Activated CD4-positive, alpha-beta T cell treated with anti-CD3 and anti-CD28 coated beads, Interleukin-2, amount 50 U/mL, for 16 hours (primary cell): ENCODE data around the gene GPER1.
A peak's percentile ranks its signal among the peaks of the same experiment; 100 is the strongest.
"Not testable (repeated sequence)": the region's sequence is repeated elsewhere in the genome, so short reads cannot be mapped to it uniquely, and the experiment has no call there.

Experiments
- DNase-seq: peaks from one replicate; pipeline ENCODE4 v3.0.0-alpha.2; 2020

The GPER1 gene

GRCh38 chr7:1087952-1088920 lies at the start of gene GPER1:
TSS of gene GPER1 (plus strand) at chr7:1088113. CDS start at chr7:1091729, 3,616 bp downstream.
- no peak for DNase-seq

DNA sequence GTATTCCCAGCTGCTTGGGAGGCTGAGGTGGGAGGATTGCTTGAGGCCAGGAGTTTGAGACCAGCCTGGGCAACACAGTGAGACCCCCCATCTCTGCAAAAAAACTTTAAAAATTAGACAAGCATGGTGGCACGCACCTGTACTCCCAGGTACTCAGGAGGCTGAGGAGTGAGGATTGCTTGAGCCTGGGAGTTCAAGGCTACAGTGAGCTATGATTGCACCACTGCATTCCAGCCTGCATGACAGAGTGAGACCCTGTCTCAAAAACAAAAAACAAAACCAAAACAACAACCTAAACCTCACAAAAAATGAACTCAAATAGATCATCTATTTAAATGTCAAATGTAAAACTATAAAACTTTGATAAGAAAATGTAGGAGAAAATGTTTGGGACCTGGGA lies 47.7 kb upstream of the GPER1 start:
- DNase-seq: not testable (repeated sequence)

- DNase-seq: no peak
Observed at GRCh38 chr7:1040790-1041189, 47.1 kb upstream of the GPER1 start.

DNA sequence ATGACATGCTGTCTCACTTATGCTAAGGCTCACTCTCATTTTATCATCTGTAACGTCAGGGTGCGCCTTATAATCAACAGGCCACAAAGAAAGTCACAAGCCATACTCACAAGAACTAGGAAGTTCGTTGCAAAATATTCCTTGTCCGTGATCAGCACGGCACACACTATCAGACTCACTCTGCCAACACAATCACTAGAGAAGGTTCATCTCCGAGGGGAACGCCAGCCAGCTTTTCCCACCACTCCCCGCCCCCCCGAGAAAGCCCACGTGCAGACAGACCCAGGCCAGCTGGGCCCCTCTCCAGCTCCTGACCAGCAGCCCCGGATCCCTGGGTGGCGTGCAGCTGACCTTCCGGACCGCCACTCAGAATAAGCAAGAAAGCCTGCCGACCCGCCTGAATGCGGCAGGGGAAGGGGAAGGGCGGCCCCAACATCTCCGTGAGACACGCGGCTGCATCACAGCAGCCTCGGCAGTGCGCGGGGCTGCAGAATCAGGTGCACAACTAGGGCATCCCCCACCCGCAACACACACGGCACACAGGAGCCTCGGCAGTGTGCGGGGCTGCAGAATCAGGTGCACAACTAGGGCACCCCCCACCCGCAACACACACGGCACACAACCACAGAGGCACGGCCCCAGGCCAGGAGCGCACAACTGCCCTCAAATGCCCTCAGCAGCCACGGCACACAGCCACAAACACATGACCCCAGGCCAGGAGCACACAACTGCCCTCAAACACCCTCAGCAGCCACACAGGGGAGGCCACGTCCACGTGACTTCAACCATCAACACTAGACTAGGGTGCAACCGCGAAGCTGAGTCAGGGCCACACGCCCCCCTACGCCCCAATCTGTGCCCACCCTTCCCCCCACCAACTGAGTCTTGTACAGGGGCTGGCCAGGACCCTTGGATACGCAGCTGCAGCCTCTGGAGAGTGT lies 46.1 kb upstream of the GPER1 start:
- no peak for DNase-seq

GRCh38 chr7:1042492-1042833 lies 45.5 kb upstream of the GPER1 start:
- no peak for DNase-seq

DNA sequence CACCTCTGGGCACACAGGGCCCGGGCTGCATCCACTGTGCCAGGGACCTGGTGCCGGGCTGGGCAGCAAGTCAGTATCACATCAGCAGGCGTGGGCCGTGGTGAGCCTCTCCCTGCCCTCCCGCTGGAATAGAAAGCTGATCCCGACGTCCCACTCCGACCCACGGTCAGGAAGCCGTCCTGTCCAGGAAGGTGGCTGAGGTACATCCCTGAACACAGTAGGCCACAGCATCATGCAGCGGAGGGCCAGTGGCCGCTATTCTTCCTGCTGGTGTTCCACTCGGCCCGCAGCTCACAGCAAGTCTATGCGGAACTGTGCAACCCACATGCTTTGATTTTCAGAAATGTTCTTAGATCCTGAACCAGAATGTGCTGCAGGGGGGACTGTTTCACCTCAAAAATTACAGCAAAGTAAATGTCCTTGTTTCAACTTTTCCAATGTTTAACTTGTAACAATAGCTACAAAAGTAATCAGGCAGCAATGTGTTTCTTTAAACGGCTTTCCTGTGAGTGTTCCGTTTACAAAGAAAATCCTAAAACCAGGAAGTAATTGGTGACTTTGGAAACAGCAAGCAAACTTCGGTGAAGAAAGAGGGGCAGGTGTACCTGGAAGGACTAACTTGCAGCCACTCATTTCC lies 44.2 kb upstream of the GPER1 start:
- no peak for DNase-seq

- DNase-seq: peak; percentile 93
Observed at GRCh38 chr7:1044189-1045068, 43.5 kb upstream of the GPER1 start, which contains the start of gene GPR146. TSS of gene GPR146 (plus strand) at chr7:1044546. CDS start at chr7:1057516, 12,970 bp downstream.

GRCh38 chr7:1045069-1046063 lies 42.5 kb upstream of the GPER1 start:
- no peak for DNase-seq

DNA sequence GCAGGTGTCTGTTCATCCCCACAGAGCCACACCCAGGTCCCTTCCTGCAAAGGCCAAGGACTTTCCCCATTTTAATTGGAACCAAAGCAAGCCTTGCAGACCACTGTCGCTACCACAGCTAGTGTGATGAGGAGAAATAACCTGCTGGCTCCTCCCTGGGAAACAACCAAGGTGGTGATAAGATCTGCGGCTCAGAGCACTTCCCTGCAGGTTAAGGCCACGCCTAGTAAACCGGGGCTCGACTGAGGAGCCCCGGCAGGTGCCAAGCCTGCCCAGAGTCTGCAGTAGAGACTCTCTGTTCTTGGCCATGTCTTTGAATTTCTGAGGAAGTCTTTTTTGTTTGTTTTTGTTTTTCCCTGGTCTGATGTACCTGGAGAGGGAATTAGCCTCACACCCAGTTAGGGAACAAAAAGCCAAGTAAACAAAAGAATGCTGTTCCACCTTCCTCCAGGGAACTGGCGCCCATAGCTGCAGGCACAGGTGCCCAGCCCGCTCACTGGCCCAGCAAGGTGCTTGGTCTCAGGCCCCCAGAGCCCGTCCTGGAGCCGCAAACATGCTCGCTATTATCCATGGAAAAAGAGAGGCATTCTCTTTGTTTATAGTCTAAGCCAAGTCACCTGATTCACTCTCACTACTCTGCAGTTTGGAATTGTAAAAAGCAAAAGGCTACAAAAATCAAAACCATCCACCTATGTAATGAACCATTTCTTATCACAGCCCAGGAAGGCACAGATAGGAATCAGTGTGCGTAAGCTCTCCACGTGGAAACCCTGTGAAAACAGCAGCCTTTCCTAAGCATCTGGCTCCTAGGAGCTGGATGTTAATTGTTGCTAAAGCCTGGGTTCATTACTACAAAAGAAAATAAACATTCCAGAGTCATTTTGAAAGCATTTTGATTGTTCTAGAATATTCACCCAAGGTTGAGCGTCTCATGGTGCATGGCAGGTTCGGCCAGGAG lies 40.9 kb upstream of the GPER1 start:
- no peak for DNase-seq

GRCh38 chr7:1049006-1049741 lies 38.7 kb upstream of the GPER1 start:
- DNase-seq: no peak

DNA sequence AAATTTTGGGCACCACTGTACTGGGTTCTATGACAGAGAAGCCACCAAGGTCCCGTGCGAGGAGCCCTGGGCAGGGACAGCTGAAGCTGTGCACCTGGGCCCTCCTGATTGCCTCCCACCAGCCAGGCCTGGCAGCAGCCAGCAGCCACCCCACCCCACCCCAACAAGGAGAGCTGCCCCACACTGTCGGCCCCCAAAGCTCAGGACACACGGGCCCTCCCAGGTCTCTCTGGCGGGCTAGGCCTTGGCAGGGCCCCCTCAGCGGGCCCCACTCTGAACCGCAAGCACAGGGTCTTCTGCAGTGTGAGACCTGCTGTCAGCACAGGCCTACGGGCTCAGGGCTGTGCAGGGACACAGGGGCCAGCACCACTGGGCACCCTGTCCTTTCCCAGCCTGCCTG lies 38.1 kb upstream of the GPER1 start:
- DNase-seq: no peak

GRCh38 chr7:1050254-1050906 lies 37.5 kb upstream of the GPER1 start:
- no peak for DNase-seq

DNA sequence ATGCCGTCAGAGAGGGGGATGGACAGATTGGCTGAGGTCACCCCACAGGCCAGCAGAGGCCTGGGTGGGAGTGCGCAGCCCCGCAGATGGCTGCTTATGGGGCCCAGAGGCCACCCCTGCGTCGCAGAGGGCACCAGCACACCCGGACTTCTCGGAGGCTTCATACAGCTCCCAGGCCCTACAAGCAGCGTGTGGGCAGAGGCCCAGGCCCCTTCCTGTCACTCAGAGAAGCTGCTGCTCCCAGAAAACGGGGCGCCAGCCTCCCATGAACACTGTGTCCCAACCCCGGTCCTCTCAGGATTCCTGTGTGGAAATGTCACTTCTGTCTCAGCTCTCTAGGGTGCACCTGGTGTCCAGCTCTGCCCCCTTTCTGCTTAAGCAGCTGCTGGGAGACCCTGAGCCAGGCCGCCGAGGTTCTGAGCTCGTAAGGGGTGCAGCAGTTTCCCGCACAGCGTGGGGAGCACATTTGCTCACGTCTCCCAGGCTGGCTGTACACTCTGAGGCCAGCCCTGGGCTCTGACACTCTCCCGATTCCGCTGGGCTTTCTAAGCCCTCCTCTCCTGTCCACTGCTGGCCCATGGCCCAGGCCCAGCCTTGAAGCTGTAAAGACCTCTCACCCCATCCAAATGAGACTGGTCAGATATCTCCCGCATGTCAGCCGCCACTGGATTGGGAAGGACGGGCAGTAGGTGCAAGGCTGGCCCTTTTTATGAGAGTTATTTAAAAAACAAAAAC lies 36.8 kb upstream of the GPER1 start:
- no peak for DNase-seq

DNA sequence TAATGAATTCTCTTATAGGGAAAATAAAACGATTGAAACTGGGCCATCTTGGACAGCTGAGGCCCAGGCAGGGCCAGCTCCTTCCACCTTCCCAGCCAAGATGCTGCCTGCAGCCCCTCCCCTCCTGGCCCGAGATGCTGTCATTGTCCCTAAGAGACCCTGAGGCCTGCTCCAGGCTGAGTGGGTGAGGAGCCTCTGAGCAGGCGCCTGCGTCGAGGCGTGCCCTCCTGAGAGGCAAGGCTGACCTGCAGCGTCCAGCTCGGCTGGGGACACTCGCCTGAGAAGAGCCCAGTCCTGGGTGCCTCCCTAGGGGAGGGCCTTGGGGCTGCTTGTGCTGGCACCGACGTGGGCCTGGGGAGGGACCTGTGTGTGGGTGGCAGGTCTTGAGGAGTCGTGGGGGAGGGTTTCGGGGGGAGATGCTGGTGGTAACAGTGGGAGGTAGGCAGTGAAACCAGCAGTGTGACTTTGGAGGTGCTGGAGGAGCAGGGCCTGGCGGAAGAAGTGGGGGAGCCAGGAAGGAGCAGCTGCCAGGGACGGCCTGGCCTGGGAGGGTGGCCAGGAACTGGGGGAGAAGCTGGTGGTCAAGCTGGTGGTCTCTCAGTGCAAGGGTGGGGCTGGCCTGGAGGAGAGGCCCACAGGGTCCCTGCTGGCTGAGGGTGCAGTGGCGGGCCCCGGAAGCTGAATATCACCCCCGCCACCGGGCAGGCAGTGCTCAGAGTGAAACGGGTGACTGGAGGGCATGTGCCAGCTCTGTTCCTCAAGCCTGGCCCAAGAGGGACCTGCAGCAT lies 35.7 kb upstream of the GPER1 start:
- DNase-seq: no peak

- DNase-seq: no peak
Observed at GRCh38 chr7:1053002-1053411, 34.9 kb upstream of the GPER1 start.

DNA sequence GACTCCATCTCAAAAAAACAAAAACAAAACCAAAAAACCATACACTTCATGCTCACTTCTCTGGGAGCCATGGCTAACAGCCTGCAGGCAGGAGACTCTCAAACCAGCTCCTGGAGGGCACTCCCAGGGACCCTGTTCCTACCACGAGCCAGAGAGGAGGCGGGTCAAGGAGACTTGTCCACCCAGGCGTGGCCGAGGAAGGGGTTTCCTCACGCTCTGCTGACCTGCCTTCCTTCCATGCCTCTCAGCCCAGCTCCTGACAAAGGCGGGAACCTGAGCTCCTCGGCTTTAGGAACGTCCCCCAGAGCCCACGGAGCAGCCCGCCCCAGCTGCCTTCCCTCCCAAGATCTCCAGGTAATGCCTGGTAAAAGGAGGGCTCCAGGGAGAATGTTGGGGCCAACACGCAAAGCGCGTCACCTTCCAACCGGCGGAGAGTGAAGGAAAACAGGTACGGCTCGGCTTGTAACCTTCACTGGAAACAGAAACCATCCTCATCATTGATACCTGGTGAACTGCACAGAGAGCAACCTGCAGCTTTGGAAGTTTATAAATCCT lies 34.0 kb upstream of the GPER1 start:
- no peak for DNase-seq
